ENCODE results near the gene WASF2.
"Not testable (repeated sequence)": the region's sequence is repeated elsewhere in the genome, so short reads cannot be mapped to it uniquely, and the experiment has no call there.

WASF2 gene

GRCh38 chr1:27504588-27505419, 14.8 kb upstream of the WASF2 start:
- Histone ChIP-seq H2AFZ (ENCODE audit: low read depth, low read length, severe bottlenecking) (no peak overlapping the region), H3K4me2 (ENCODE audit: low read depth, low read length, poor library complexity, severe bottlenecking) (no peak overlapping the region), H3K79me2 (ENCODE audit: insufficient read depth, low read length) (no peaks in the 10 kb centered on the region), H3K4me3 (ENCODE audit: insufficient read depth, low read length, poor library complexity, severe bottlenecking) (no peak overlapping the region), H3K9me3 (ENCODE audit: insufficient read depth, low read length) (no peaks in the 10 kb centered on the region), H3K27ac (ENCODE audit: low read depth, low read length) (no peak overlapping the region), H3K27me3 (ENCODE audit: low read length) (no peaks in the 10 kb centered on the region), H4K20me1 (ENCODE audit: low read depth, low read length) (no peaks in the 10 kb centered on the region), H3K36me3 (ENCODE audit: low read length) (no peaks in the 10 kb centered on the region), H3K9me2 (replicated peaks; ENCODE audit: insufficient read depth, low read length) (no peaks in the 10 kb centered on the region), H3K9ac (ENCODE audit: low read length) (no peak overlapping the region), H3F3A (ENCODE audit: insufficient read depth) (no peaks in the 10 kb centered on the region)
- TF ChIP-seq CTCF (IDR thresholded peaks at IDR 0.05; ENCODE audit: insufficient read depth, low read length, poor library complexity, severe bottlenecking): no peak
- TF ChIP-seq EZH2phosphoT487 (conservative IDR thresholded peaks at IDR 0.05; ENCODE audit: low read length): no peak

- Histone ChIP-seq H3K4me2 (ENCODE audit: low read depth, low read length, poor library complexity, severe bottlenecking) (no peak overlapping the region), H3K27me3 (ENCODE audit: low read length) (no peaks in the 10 kb centered on the region), H3K4me3 (ENCODE audit: insufficient read depth, low read length, poor library complexity, severe bottlenecking) (no peak overlapping the region), H3K79me2 (ENCODE audit: insufficient read depth, low read length) (no peaks in the 10 kb centered on the region), H2AFZ (ENCODE audit: low read depth, low read length, severe bottlenecking) (no peak overlapping the region), H3K27ac (ENCODE audit: low read depth, low read length) (no peak overlapping the region), H3K9me3 (ENCODE audit: insufficient read depth, low read length) (no peaks in the 10 kb centered on the region), H4K20me1 (ENCODE audit: low read depth, low read length) (no peaks in the 10 kb centered on the region), H3K9me2 (replicated peaks; ENCODE audit: insufficient read depth, low read length) (no peaks in the 10 kb centered on the region), H3K36me3 (ENCODE audit: low read length) (no peaks in the 10 kb centered on the region), H3F3A (ENCODE audit: insufficient read depth) (no peaks in the 10 kb centered on the region), H3K9ac (ENCODE audit: low read length) (no peak overlapping the region)
- no peak for TF ChIP-seq EZH2phosphoT487 (conservative IDR thresholded peaks at IDR 0.05; ENCODE audit: low read length)
- no peak for TF ChIP-seq CTCF (IDR thresholded peaks at IDR 0.05; ENCODE audit: insufficient read depth, low read length, poor library complexity, severe bottlenecking)
Observed at GRCh38 chr1:27503844-27504587, 14.0 kb upstream of the WASF2 start.

- Histone ChIP-seq H3K79me2 (ENCODE audit: insufficient read depth, low read length) (no peaks in the 10 kb centered on the region), H3K36me3 (ENCODE audit: low read length) (no peaks in the 10 kb centered on the region), H3K9ac (ENCODE audit: low read length) (no peak overlapping the region), H2AFZ (ENCODE audit: low read depth, low read length, severe bottlenecking) (no peak overlapping the region), H3K4me3 (ENCODE audit: insufficient read depth, low read length, poor library complexity, severe bottlenecking) (no peak overlapping the region), H4K20me1 (ENCODE audit: low read depth, low read length) (no peaks in the 10 kb centered on the region), H3K9me2 (replicated peaks; ENCODE audit: insufficient read depth, low read length) (no peaks in the 10 kb centered on the region), H3F3A (ENCODE audit: insufficient read depth) (no peaks in the 10 kb centered on the region), H3K9me3 (ENCODE audit: insufficient read depth, low read length) (no peaks in the 10 kb centered on the region), H3K4me2 (ENCODE audit: low read depth, low read length, poor library complexity, severe bottlenecking) (no peak overlapping the region), H3K27me3 (ENCODE audit: low read length) (no peaks in the 10 kb centered on the region), H3K27ac (ENCODE audit: low read depth, low read length) (no peak overlapping the region)
- TF ChIP-seq CTCF (IDR thresholded peaks at IDR 0.05; ENCODE audit: insufficient read depth, low read length, poor library complexity, severe bottlenecking) (no peak), EZH2phosphoT487 (conservative IDR thresholded peaks at IDR 0.05; ENCODE audit: low read length) (no peak)
Observed at GRCh38 chr1:27503033-27503432, 13.1 kb upstream of the WASF2 start.

- H3K27me3 ChIP-seq (ENCODE audit: low read length); H3K4me2 ChIP-seq (ENCODE audit: low read depth, low read length, poor library complexity, severe bottlenecking); H2AFZ ChIP-seq (ENCODE audit: low read depth, low read length, severe bottlenecking); H3K4me3 ChIP-seq (ENCODE audit: insufficient read depth, low read length, poor library complexity, severe bottlenecking); H4K20me1 ChIP-seq (ENCODE audit: low read depth, low read length); H3K9me3 ChIP-seq (ENCODE audit: insufficient read depth, low read length); H3K79me2 ChIP-seq (ENCODE audit: insufficient read depth, low read length); H3K9ac ChIP-seq (ENCODE audit: low read length); H3F3A ChIP-seq (ENCODE audit: insufficient read depth); H3K9me2 ChIP-seq (replicated peaks; ENCODE audit: insufficient read depth, low read length); H3K27ac ChIP-seq (ENCODE audit: low read depth, low read length); H3K36me3 ChIP-seq (ENCODE audit: low read length): not testable (repeated sequence)
Observed at GRCh38 chr1:27501159-27501558, 11.2 kb upstream of the WASF2 start.

All from SU-DHL-6 (cell line).